GM13977 (cell line): ENCODE results near the gene RFLNA.

Experiments
- DNase-seq: peaks from one replicate; pipeline ENCODE4 v3.0.0; 2012; ENCODE audit warnings: low spot score
- in situ Hi-C: fragments of 300-500 bp; cut with MboI; formaldehyde crosslinking; loops from one replicate; pipeline ENCODE4 v1.12.0; 2022; ENCODE audit warnings: low sequenced_read_pairs, low pct_unique_long_range_greater_than_20kb, mixed read lengths, inconsistent platforms; ENCODE audit not compliant: unreplicated experiment
- TF ChIP-seq, protein P1 (sequence below): IDR thresholded peaks from 2 replicates; pipeline ENCODE4 v1.5.1; 2012; ENCODE audit warnings: mild to moderate bottlenecking, control low read depth; ENCODE audit not compliant: insufficient read depth; ENCODE audit errors: extremely low read depth, missing control alignments

The RFLNA gene

DNA sequence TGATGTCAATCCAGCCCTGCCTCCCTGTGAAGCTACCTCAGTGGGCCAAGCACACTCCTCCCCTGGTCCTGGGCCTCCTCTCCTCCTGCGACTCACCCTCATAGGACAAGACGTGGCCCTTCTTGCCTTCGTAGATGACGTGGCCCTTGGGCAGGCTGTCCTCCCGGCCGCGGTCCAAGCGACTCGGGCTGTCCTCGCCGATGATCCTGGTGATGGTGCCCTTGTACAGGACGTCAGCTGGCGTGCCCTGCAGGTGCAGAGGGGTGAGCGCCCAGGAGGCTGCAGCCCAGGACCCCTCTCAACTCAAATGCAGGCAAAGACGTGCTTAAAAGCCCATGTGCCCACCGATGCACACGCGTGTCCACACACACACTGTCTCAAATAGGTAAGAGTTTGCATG, 55.6 kb downstream of the RFLNA start:
- in situ Hi-C loops, result loop anchor here (25.0 kb wide), 1 partner anchor 412 kb away; no protein-coding TSS in a partner anchor
- TF ChIP-seq, protein P1, sequence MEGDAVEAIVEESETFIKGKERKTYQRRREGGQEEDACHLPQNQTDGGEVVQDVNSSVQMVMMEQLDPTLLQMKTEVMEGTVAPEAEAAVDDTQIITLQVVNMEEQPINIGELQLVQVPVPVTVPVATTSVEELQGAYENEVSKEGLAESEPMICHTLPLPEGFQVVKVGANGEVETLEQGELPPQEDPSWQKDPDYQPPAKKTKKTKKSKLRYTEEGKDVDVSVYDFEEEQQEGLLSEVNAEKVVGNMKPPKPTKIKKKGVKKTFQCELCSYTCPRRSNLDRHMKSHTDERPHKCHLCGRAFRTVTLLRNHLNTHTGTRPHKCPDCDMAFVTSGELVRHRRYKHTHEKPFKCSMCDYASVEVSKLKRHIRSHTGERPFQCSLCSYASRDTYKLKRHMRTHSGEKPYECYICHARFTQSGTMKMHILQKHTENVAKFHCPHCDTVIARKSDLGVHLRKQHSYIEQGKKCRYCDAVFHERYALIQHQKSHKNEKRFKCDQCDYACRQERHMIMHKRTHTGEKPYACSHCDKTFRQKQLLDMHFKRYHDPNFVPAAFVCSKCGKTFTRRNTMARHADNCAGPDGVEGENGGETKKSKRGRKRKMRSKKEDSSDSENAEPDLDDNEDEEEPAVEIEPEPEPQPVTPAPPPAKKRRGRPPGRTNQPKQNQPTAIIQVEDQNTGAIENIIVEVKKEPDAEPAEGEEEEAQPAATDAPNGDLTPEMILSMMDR, result no peak

DNA sequence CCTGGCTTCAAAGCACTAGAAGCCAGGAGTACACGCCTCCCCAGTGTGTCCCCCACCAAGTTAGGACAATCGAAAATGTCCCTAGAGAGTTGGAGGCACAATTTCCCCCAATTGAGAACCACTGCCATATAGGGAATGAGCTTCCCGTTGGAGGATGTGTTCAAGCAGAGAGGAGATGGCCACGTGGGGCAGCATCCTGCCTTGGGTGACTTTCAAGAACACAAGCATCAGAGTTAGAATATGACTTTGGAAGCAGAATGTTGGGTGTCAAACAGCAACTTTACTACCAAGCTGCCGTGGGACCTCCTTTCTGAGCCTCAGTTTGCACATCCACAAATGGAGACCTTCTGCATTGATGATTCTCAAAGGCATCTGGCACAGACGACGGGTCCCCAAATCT, 56.5 kb downstream of the RFLNA start:
- in situ Hi-C loops, result loop anchor here (25.0 kb wide), 1 partner anchor 411 kb away; no protein-coding TSS in a partner anchor
- TF ChIP-seq, protein P1, result no peak
- DNase-seq, result no peak

More for the DNA sequence above, 55.6 kb downstream of the RFLNA start:
- DNase-seq, result no peak

DNA sequence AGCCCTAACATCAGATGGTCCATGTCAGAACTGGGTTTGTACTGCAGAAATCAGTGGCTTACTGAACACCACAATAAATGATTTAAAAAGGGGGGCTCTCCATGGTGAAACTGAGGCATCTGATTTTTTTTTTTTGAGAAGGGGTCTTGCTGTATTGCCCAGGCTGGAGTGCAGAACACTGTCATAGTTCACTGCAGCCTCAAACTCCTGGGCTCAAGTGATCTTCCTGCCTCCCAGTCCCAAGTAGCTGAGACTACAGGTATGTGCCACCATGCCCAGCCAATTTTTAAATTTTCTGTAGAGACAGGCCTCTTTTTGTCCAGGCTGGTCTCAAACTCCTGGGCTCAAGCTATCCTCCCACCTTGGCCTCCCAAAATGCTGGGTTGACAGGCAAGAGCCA, 57.4 kb downstream of the RFLNA start:
- DNase-seq, result no peak
- TF ChIP-seq, protein P1, result no peak
- in situ Hi-C loops, result loop anchor here (25.0 kb wide), 1 partner anchor 410 kb away; no protein-coding TSS in a partner anchor

DNA sequence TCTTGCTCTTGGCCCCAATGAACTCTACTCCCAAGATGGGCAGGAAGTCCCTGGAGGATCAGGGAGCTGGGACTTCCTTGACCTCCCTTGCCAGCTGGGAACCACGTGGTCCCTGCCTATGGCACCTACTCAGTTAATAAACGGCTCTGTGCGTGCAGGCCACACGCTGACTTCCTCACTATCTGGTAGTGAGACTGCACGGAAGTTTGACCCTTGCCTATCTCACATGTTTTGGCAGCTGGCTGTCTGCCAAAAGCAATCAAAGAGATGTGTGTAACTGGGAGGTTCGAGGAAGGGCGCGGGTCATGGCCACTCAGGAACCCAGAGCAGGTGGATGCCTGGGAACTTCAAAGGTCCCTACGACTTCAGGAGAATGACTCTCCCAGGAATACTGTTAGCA, 57.9 kb downstream of the RFLNA start:
- in situ Hi-C loops, result loop anchor here (25.0 kb wide), 1 partner anchor 409 kb away; no protein-coding TSS in a partner anchor

DNA sequence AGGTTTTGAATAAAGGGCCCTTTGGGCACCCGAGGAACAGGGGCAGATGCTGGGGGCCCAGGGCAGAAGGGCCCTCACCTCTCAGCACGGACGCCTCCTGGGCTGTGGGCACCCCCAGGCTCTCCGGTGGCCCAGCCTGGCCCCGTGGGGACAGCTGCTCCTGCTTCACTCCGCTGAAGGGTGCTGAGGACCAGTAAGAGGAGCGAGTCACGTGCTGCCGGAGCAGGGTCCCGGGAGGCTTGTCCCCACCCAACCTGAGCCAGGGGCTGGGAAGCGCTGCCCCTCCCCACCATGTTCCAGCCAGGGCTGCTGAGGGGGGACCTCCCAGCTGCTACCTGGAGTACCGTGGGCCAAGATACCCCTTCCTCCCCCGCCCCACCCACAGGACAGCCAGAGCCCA, 59.5 kb downstream of the RFLNA start:
- in situ Hi-C loops, result loop anchor here (25.0 kb wide), 1 partner anchor 408 kb away; no protein-coding TSS in a partner anchor
- DNase-seq, result no peak
- TF ChIP-seq, protein P1, result no peak

More for the DNA sequence above, 57.9 kb downstream of the RFLNA start:
- TF ChIP-seq, protein P1, result no peak
- DNase-seq, result no peak

DNA sequence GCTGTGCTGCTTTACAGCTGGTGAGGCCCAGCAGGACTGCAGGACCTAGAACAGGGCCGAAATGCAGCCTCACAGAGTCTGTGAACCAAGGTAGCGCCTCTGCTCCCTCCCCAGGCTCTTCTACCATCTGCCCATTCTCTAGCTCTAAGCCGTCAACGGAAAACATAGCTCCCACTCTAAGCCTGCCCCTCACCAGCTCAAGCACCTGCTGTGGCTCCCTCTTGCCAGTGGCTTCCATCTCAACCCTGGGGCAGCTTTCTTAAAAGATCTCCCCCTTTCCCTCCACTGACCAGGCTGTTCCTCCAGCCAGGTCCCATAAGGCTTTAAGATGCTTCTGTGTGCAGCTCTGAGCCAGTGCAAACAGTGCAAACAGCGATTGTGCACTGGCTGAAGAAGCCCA, 61.3 kb downstream of the RFLNA start:
- in situ Hi-C loops, result loop anchor here (25.0 kb wide), 1 partner anchor 406 kb away; no protein-coding TSS in a partner anchor
- TF ChIP-seq, protein P1, result no peak
- no peak for DNase-seq
